B cell (primary cell): ENCODE results near the gene CHPT1.

Source experiments
- CTCF ChIP-seq: fragments of 200-600 bp; IDR thresholded peaks from one replicate; pipeline ENCODE4 v1.8.0; 2022; ENCODE audit warnings: antibody characterized with exemption, mild to moderate bottlenecking
- EZH2 ChIP-seq: IDR thresholded peaks from 2 replicates; pipeline ENCODE4 v1.6.1; 2012; ENCODE audit warnings: borderline replicate concordance, low read depth, mild to moderate bottlenecking, moderate library complexity, low read length; ENCODE audit not compliant: insufficient read depth, poor library complexity, severe bottlenecking

GRCh38 chr12:101767537-101767936, 70.1 kb downstream of the CHPT1 start:
- TF ChIP-seq CTCF (no peak), EZH2 (no peak)
